NCI-H226 (cell line): ENCODE data around the gene GATA1.
"Not testable (repeated sequence)": the region's sequence is repeated elsewhere in the genome, so short reads cannot be mapped to it uniquely, and the experiment has no call there.

Experiments used
- DNase-seq: peaks from one replicate; pipeline ENCODE4 v3.0.0-alpha.2; 2015

GATA1 gene

GRCh38 chrX:48816014-48816810, 29.8 kb downstream of the GATA1 start:
- no peak for DNase-seq

GRCh38 chrX:48818098-48818497, 31.7 kb downstream of the GATA1 start:
- DNase-seq, result no peak

- DNase-seq, result no peak
Measured at GRCh38 chrX:48818866-48819265, 32.5 kb downstream of the GATA1 start.

GRCh38 chrX:48819394-48819793, 33.0 kb downstream of the GATA1 start:
- DNase-seq, result not testable (repeated sequence)

GRCh38 chrX:48823053-48823452, 36.7 kb downstream of the GATA1 start:
- no peak for DNase-seq

- DNase-seq, result no peak
Measured at GRCh38 chrX:48824066-48824465, 37.7 kb downstream of the GATA1 start.

GRCh38 chrX:48826135-48826875, 39.9 kb downstream of the GATA1 start, which contains the start of gene ERAS:
ERAS (plus strand) TSS chrX:48826513; CDS start chrX:48829124, 2,611 bp downstream.
- no peak for DNase-seq

GRCh38 chrX:48826876-48827653, 40.7 kb downstream of the GATA1 start:
- DNase-seq, result no peak

- DNase-seq, result no peak
Measured at GRCh38 chrX:48827654-48827968, 41.2 kb downstream of the GATA1 start.

- DNase-seq, result no peak
Measured at GRCh38 chrX:48829016-48829735, 42.8 kb downstream of the GATA1 start.

GRCh38 chrX:48831136-48831908, 44.9 kb downstream of the GATA1 start:
- DNase-seq, result no peak

GRCh38 chrX:48831909-48832291, 45.5 kb downstream of the GATA1 start:
- DNase-seq, result no peak

GRCh38 chrX:48833542-48834138, 47.2 kb downstream of the GATA1 start:
- no peak for DNase-seq

GRCh38 chrX:48834383-48834709, 48.0 kb downstream of the GATA1 start:
- DNase-seq, result no peak

GRCh38 chrX:48835524-48836329, 49.3 kb downstream of the GATA1 start, which contains the start of gene PCSK1N:
PCSK1N (minus strand) TSS chrX:48835610; CDS start chrX:48835532, 78 bp downstream.
- peak; percentile 44 for DNase-seq

- DNase-seq, result no peak
Measured at GRCh38 chrX:48839686-48840085, 53.3 kb downstream of the GATA1 start.
